ENCODE results near the gene TMEM72.

- TF ChIP-seq, protein P1, sequence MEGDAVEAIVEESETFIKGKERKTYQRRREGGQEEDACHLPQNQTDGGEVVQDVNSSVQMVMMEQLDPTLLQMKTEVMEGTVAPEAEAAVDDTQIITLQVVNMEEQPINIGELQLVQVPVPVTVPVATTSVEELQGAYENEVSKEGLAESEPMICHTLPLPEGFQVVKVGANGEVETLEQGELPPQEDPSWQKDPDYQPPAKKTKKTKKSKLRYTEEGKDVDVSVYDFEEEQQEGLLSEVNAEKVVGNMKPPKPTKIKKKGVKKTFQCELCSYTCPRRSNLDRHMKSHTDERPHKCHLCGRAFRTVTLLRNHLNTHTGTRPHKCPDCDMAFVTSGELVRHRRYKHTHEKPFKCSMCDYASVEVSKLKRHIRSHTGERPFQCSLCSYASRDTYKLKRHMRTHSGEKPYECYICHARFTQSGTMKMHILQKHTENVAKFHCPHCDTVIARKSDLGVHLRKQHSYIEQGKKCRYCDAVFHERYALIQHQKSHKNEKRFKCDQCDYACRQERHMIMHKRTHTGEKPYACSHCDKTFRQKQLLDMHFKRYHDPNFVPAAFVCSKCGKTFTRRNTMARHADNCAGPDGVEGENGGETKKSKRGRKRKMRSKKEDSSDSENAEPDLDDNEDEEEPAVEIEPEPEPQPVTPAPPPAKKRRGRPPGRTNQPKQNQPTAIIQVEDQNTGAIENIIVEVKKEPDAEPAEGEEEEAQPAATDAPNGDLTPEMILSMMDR (IDR thresholded peaks at IDR 0.05; ENCODE audit: insufficient read depth, low read length, poor library complexity, severe bottlenecking): no peak
- TF ChIP-seq EZH2phosphoT487 (conservative IDR thresholded peaks at IDR 0.05; ENCODE audit: low read length): no peak
These were observed 3.8 kb downstream of the TMEM72 start for GRCh38 chr10:44914891-44915290.

Measured in SU-DHL-6 (cell line).